ENCODE data around the gene PSKH1.

DNA sequence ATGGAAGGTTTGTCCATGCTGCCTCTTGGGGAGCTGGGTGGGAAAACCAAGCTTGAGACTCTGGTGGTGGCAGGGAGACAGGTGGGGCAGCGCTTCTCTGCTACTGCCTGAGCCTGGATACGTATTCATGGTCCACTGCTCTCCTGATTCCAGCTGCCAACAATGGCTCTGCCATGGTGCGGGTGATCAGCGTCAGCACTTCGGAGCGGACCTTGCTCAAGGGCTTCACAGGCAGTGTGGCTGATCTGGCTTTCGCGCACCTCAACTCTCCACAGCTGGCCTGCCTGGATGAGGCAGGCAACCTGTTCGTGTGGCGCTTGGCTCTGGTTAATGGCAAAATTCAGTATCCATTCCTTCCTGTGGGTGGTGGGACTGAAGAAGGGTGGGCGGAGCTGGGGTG lies 16.0 kb upstream of the PSKH1 start:
- TF ChIP-seq, protein P1, sequence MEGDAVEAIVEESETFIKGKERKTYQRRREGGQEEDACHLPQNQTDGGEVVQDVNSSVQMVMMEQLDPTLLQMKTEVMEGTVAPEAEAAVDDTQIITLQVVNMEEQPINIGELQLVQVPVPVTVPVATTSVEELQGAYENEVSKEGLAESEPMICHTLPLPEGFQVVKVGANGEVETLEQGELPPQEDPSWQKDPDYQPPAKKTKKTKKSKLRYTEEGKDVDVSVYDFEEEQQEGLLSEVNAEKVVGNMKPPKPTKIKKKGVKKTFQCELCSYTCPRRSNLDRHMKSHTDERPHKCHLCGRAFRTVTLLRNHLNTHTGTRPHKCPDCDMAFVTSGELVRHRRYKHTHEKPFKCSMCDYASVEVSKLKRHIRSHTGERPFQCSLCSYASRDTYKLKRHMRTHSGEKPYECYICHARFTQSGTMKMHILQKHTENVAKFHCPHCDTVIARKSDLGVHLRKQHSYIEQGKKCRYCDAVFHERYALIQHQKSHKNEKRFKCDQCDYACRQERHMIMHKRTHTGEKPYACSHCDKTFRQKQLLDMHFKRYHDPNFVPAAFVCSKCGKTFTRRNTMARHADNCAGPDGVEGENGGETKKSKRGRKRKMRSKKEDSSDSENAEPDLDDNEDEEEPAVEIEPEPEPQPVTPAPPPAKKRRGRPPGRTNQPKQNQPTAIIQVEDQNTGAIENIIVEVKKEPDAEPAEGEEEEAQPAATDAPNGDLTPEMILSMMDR (optimal IDR thresholded peaks at IDR 0.05 in 1 of 3, IDR thresholded peaks at IDR 0.05 in 1 of 3, conservative IDR thresholded peaks at IDR 0.05 in 1 of 3; ENCODE audit: extremely low read depth in 1 of 3, insufficient read depth in 2 of 3, low read length in 3 of 3), result no peak
- no peak for TF ChIP-seq EZH2 (IDR thresholded peaks at IDR 0.05; ENCODE audit: low read length)

All from keratinocyte (primary cell).